GM12892 (cell line): ENCODE data around the gene RPL15.

ENCODE experiments used
- POLR2A ChIP-seq: IDR thresholded peaks from 2 replicates; pipeline ENCODE4 v1.6.1; 2011; ENCODE audit warnings: low read depth, low read length, control low read depth
- POLR2AphosphoS5 ChIP-seq: IDR thresholded peaks from 2 replicates; pipeline ENCODE4 v1.6.1; 2011; ENCODE audit warnings: low read depth, low read length, control low read depth
- TAF1 ChIP-seq: IDR thresholded peaks from 2 replicates; pipeline ENCODE4 v1.6.1; 2011; ENCODE audit warnings: low read depth, mild to moderate bottlenecking, control low read depth, low read length, borderline replicate concordance

GRCh38 chr3:23904545-23904944, 12.4 kb upstream of the RPL15 start:
- TF ChIP-seq POLR2A, result no peak
- no peak for TF ChIP-seq POLR2AphosphoS5
- TF ChIP-seq TAF1, result no peak
